HG03520 (cell line): Measurements from ENCODE around the gene SLC41A3.

Source experiments
- ATAC-seq: cut with Tn5 transposase; IDR thresholded peaks from one replicate; pipeline ENCODE4 v1.9.1; 2021; ENCODE audit warnings: mild to moderate bottlenecking, moderate library complexity; ENCODE audit not compliant: unreplicated experiment

Gene SLC41A3

GRCh38 chr3:126083913-126084767, at the start of gene SLC41A3:
Gene SLC41A3, minus strand, starts transcription at chr3:126084124. Its CDS starts 15,905 bp downstream, at chr3:126068219.
- ATAC-seq = peak; percentile 95

- no peak for ATAC-seq
Observed at GRCh38 chr3:126133606-126134005, 49.7 kb upstream of the SLC41A3 start.

- no peak for ATAC-seq
Observed at GRCh38 chr3:126132751-126133511, 49.0 kb upstream of the SLC41A3 start.

GRCh38 chr3:126131881-126132750, 48.2 kb upstream of the SLC41A3 start:
- ATAC-seq = no peak

- ATAC-seq = no peak
Observed at GRCh38 chr3:126130981-126131745, 47.2 kb upstream of the SLC41A3 start.

GRCh38 chr3:126130081-126130855, 46.3 kb upstream of the SLC41A3 start:
- ATAC-seq = no peak

- no peak for ATAC-seq
Observed at GRCh38 chr3:126129398-126129891, 45.5 kb upstream of the SLC41A3 start.

- no peak for ATAC-seq
Observed at GRCh38 chr3:126128504-126129397, 44.8 kb upstream of the SLC41A3 start.

- no peak for ATAC-seq
Observed at GRCh38 chr3:126127904-126128303, 44.0 kb upstream of the SLC41A3 start.

- ATAC-seq = no peak
Observed at GRCh38 chr3:126127452-126127851, 43.5 kb upstream of the SLC41A3 start.

GRCh38 chr3:126126811-126127431, 43.0 kb upstream of the SLC41A3 start:
- no peak for ATAC-seq

GRCh38 chr3:126126286-126126685, 42.4 kb upstream of the SLC41A3 start:
- ATAC-seq = no peak

- ATAC-seq = no peak
Observed at GRCh38 chr3:126125781-126126251, 41.9 kb upstream of the SLC41A3 start.

- ATAC-seq = no peak
Observed at GRCh38 chr3:126125341-126125740, 41.4 kb upstream of the SLC41A3 start.

GRCh38 chr3:126124896-126125295, 41.0 kb upstream of the SLC41A3 start:
- ATAC-seq = no peak

- no peak for ATAC-seq
Observed at GRCh38 chr3:126124148-126124868, 40.4 kb upstream of the SLC41A3 start.

- ATAC-seq = no peak
Observed at GRCh38 chr3:126121632-126122031, 37.7 kb upstream of the SLC41A3 start.
